GM18505 (cell line): ENCODE results near the gene MRAS.
"Not testable (repeated sequence)": the region's sequence is repeated elsewhere in the genome, so short reads cannot be mapped to it uniquely, and the experiment has no call there.

ENCODE experiments used
- ATAC-seq: cut with Tn5 transposase; IDR thresholded peaks from one replicate; pipeline ENCODE4 v1.9.1; 2021; ENCODE audit not compliant: unreplicated experiment
- POLR2A ChIP-seq: IDR thresholded peaks from 4 replicates; pipeline ENCODE4 v1.6.1; 2011; ENCODE audit warnings: borderline replicate concordance; ENCODE audit not compliant: insufficient read depth, insufficient read length; ENCODE audit errors: extremely low read depth

The MRAS gene

DNA sequence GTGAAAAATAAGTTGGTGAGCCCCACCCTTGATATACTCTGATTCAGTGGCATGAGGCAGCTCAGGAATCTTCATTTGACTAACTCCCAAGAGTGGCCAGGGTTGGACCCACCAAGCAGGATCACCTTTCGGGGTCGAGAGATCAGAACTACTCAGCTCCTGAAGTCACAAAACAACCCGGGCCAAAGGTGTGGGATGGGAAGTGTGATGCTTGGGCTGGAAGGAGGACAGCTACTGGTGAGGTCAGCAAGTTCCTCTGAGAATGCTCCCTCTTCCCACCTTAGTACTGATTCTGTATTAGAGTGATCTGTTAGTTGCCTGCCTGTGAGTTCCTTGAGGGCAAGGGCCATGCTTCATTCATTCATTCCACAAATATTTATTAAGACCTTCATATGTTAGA is 101.1 kb downstream of the MRAS start:
- no peak for ATAC-seq
- TF ChIP-seq POLR2A, result no peak

DNA sequence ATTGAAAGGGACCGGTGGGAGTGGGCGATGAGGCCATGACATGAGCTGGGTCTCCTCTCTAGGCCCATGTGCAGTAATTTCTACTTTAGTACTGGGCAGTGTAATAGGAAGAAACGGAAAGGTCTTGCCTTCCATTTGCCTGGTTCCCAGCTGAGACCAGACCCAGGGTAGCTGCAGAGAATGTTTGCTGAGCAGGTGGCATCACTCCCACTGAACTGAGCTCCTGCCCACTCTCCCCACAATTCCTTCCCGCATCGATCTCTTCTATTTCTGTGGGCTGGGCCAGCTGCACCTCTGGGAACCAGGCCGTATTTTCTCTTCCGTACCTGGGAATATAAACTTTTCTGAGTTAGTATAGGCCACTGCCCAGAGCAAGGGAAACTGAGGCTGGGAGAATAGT is 101.8 kb downstream of the MRAS start:
- no peak for ATAC-seq
- TF ChIP-seq POLR2A, result no peak

DNA sequence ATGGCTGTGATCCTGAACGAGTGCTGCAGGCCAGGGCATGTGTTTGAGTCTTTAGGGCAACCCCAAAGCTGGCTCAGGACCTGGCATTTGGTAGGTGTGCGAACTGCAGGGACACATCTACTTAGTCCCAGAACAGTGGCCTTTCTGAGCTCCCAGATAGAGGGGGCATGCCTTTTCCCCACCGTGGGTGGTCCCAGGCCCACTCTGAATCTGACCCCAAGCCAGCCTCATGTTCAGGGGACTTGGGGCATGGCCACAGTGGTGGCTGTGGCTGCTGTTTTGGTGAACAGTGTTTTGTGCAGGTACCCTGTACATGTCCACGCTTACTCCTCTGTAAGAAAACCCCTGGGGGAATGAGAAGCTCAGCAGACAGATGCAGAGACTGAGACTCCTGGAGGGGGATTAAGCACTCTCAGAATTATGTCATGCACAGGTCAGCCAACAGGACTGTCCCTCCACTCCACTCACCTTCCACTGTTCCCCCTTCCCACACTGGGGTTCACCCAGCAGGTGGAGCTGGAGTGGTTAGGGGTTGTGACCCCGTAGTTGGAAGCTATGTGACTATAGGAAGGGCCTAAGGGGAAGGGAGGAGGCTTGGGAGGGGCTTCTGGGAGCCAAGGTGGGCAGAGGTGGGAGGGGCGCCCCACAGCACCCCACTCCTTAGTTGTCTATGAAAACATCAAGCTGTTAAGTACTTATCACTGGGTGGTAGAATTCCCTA is 102.5 kb downstream of the MRAS start:
- ATAC-seq, result no peak
- TF ChIP-seq POLR2A, result no peak

DNA sequence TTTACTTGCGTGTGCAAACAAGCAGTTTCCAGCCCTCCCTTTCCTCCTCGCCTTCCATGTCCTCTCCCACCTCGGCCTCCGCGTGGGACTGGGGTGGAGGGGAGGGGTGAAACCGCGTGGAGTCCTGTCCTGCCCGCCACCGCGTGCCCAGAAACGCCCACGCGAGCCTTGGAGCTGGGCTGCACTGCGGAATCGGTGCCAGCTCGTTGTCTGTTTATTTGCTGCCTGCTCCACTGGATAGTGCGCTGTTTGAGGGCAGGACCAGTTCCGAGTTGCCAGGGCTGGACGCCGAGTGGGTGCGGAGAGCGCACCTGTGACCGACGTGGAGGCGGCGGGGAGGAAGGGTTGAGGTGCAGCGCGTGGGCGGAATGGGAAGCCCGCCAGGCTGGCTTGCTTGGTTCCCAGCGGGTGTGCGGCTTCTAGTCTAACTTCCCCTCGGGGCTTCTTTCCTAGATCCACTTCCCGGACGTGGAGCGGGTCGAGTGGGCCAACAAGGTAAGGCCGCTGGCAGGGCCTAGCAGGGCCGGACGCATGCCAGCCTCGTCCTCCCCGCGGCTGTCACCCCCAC is 103.3 kb downstream of the MRAS start:
- TF ChIP-seq POLR2A, result no peak
- no peak for ATAC-seq

DNA sequence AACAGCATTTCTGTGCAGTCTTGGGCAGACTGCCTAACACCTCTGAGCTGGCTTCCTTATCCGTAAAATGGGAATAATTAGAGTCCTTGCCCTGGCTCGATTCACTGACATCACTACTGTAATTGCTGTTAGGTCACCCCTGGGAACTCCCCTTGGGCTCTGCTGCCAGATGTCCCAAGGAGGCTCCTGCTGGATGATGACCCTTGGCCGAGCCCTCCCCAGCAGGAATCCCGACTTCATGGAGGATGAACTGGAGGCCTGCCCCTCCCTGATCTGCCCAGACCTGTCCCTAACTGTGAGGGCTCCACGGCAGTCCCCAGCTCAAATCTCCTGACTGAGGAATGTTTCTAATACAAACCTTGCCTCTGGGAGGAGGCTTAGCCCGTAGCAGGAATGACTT is 104.1 kb downstream of the MRAS start:
- ATAC-seq, result no peak
- no peak for TF ChIP-seq POLR2A

DNA sequence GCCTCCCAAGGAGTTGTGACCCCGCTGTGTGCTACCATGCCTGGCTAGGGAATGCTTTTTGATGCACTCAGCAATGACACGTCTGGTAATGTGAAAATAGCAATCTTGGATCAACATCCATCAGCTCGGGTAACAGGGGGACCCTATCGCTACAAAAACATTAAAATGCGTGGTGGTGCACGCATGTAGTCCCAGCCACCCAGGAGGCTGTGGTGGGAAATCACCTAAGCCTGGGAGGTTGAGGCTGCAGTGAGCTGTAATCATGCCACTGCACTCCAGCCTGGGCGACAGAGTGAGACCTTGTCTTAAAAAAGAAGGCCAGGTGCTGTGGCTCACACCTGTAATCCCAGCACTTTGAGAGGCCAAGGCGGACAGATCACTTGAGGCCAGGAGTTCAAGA is 105.6 kb downstream of the MRAS start:
- not testable (repeated sequence) for ATAC-seq
